GM12878 (cell line): Measurements from ENCODE around the gene GLRX5. TPM values are rescaled to one million over a fixed set of nuclear protein-coding genes. Genes with fewer than 3 reads are reported as not detected.

ENCODE experiments used
- ATAC-seq: fragments of 200-7000 bp; cut with Tn5 transposase; 3 replicates; pipeline ENCODE4 v1.9.1; 2020; ENCODE audit warnings: mild to moderate bottlenecking, moderate library complexity
- BruUV-seq: library from RNA; stranded (reverse); fragments of 400-500 nt; replicated peaks from 2 replicates; lab custom pipeline; 2021; lab: Mats Ljungman, UMichigan
- CTCF ChIA-PET: fragments of 300-600 bp; sonication (Branson Sonifier 250); formaldehyde crosslinking; extraction: SDS; loops from one replicate; lab custom pipeline; 2021; ENCODE audit warnings: inconsistent platforms; lab: Yijun Ruan, JAX
- POLR2A ChIA-PET: fragments of 350-600 bp; formaldehyde crosslinking; extraction: SDS; loops from one replicate; lab custom pipeline; 2021; ENCODE audit warnings: inconsistent platforms; lab: Charles Lee
- RAD21 ChIA-PET: fragments of 300-600 bp; sonication (Branson Sonifier 250); formaldehyde crosslinking; loops from one replicate; lab custom pipeline; 2023; ENCODE audit warnings: antibody characterized with exemption; ENCODE audit not compliant: unreplicated experiment; lab: Charles Lee
- SMC1A ChIA-PET: fragments of 300-600 bp; sonication (Branson Sonifier 250); formaldehyde crosslinking; loops from one replicate; lab custom pipeline; 2023; ENCODE audit not compliant: unreplicated experiment, uncharacterized antibody; lab: Charles Lee
- DNase-seq: peaks from one replicate; pipeline ENCODE4 v3.0.0-alpha.2; 2011; ENCODE audit warnings: low read depth, low spot score
- FAIRE-seq: peaks from 3 replicates; lab custom pipeline; 2011; peaks lifted over from hg19 to GRCh38; lab: Jason Lieb, UNC
- H2AFZ ChIP-seq: 2 replicates; pipeline ENCODE4 v1.6.0; 2011; ENCODE audit warnings: low read depth, low read length, control low read depth; ENCODE audit not compliant: control insufficient read depth
- H3K27ac ChIP-seq: 2 replicates; pipeline ENCODE4 v1.5.1; 2011; ENCODE audit warnings: control low read depth; ENCODE audit not compliant: control insufficient read depth, insufficient read depth
- H3K27me3 ChIP-seq, 2 experiments: replicated peaks in 1 of 2; 2 replicates each; pipeline versions ENCODE4 v1.6.0 to v1.6.1; 2011; ENCODE audit warnings: low read length in 1 of 2; ENCODE audit not compliant: control insufficient read depth in 2 of 2, insufficient read depth in 2 of 2
- H3K36me3 ChIP-seq, 2 experiments: 2 replicates each; pipeline ENCODE4 v1.5.1; 2011; ENCODE audit warnings: low read length in 1 of 2; ENCODE audit not compliant: control insufficient read depth in 2 of 2, insufficient read depth in 2 of 2
- H3K4me1 ChIP-seq: 2 replicates; pipeline ENCODE4 v1.6.1; 2011; ENCODE audit warnings: mild to moderate bottlenecking, low read length, moderate library complexity, mixed read lengths; ENCODE audit not compliant: control insufficient read depth, insufficient read depth
- H3K4me2 ChIP-seq: 2 replicates; pipeline ENCODE4 v1.6.0; 2011; ENCODE audit warnings: control low read depth; ENCODE audit not compliant: control insufficient read depth, insufficient read depth
- H3K4me3 ChIP-seq: fragments of 200-600 bp; sonication (generic); 2 replicates; pipeline ENCODE4 v1.5.1; 2016
- H3K79me2 ChIP-seq: 2 replicates; pipeline ENCODE4 v1.6.0; 2011; ENCODE audit warnings: low read length; ENCODE audit not compliant: control insufficient read depth, insufficient read depth
- H3K9ac ChIP-seq: 2 replicates; pipeline ENCODE4 v1.8.0; 2011; ENCODE audit warnings: low read length, control low read depth, mixed read lengths; ENCODE audit not compliant: control insufficient read depth, insufficient read depth
- H3K9me3 ChIP-seq: replicated peaks from 3 replicates; pipeline ENCODE4 v1.5.1; 2011; ENCODE audit warnings: mild to moderate bottlenecking, low read length; ENCODE audit not compliant: control insufficient read depth, insufficient read depth
- H4K20me1 ChIP-seq: 2 replicates; pipeline ENCODE4 v1.6.0; 2011; ENCODE audit not compliant: control insufficient read depth, insufficient read depth
- CUX1 ChIP-seq: IDR thresholded peaks from 2 replicates; pipeline ENCODE4 v1.6.1; 2012; ENCODE audit warnings: improper control_type of control experiment, low read depth, low read length; ENCODE audit not compliant: insufficient replicate concordance
- PAX8 ChIP-seq: fragments of 450-650 bp; IDR thresholded peaks from 2 replicates; pipeline ENCODE4 v1.6.1; 2017; ENCODE audit warnings: mild to moderate bottlenecking, moderate library complexity
- RELA ChIP-seq: fragments of 450-650 bp; IDR thresholded peaks from 2 replicates; pipeline ENCODE4 v1.8.0; 2014; ENCODE audit warnings: borderline replicate concordance; ENCODE audit not compliant: partially characterized antibody
- USF2 ChIP-seq: IDR thresholded peaks from 2 replicates; pipeline ENCODE4 v1.6.1; 2011; ENCODE audit warnings: low read depth, low read length, improper control_type of control experiment, borderline replicate concordance
- ZZZ3 ChIP-seq: IDR thresholded peaks from 2 replicates; pipeline ENCODE4 v1.6.1; 2011; ENCODE audit warnings: low read depth; ENCODE audit not compliant: control insufficient read depth, insufficient read length
- WGBS: methylation state at CpG from one replicate; pipeline ENCODE4 v1.1.6; 2016; ENCODE audit warnings: low lambda C conversion rate; ENCODE audit not compliant: insufficient replicate concordance, insufficient coverage; ENCODE audit errors: missing lambda C conversion rate; 5-methylcytosine and 5-hydroxymethylcytosine counted together
- in situ Hi-C: fragments of 300-500 bp; cut with MboI; formaldehyde crosslinking; loops from 9 replicates; pipeline ENCODE4 v1.14.3; 2018; ENCODE audit warnings: mixed read lengths
- intact Hi-C: fragments of 100-400 bp; cut with micrococcal nuclease; formaldehyde crosslinking; loops from one replicate; pipeline ENCODE4 v1.14.2; 2022; ENCODE audit not compliant: unreplicated experiment
- polyA plus RNA-seq, 11 experiments: library from polyadenylated mRNA; depleted of rRNA in 4 of 11; unstranded in 6 of 11; stranded (reverse) in 5 of 11; fragments of >200 nt; fragmentation: Nextera tagmentation in 4 of 11; fragmentation: Illumina TruSeq in 1 of 11; extraction: Ambion mirVana in 4 of 11; extraction: Trizol in 1 of 11; gene quantifications; 1 replicate in 1 of 11; 2 replicates in 10 of 11; pipeline versions ENCODE4 v1.2.1 to v1.2.3, GENCODE V29; 2011 to 2016; ENCODE audit warnings: inconsistent platforms in 2 of 11, missing spikeins in 2 of 11, low read depth in 1 of 11
- total RNA-seq, 4 experiments: library from RNA; depleted of rRNA in 3 of 4; stranded (reverse); fragments of >200 nt in 3 of 4; fragmentation: Illumina TruSeq in 1 of 4; extraction: Trizol in 1 of 4; gene quantifications; 2 replicates each; pipeline versions ENCODE4 v1.2.1 to v1.2.3, GENCODE V29; 2013 to 2021

The GLRX5 gene
- total and polyA plus RNA-seq, 10 of the 15 experiments (the other 5 are each of a cell fraction or from before 2014, with no cell fraction given): 12.8 to 139 (median 55.4) TPM

- CTCF ChIA-PET: interaction anchor here (0.8 to 1.4 kb wide), 5 partner anchors 11 to 226 kb away, joined by 3 to 6 read pairs (median 3); no protein-coding TSS in a partner anchor
- FAIRE-seq: no peak
These were observed 12.9 kb downstream of the GLRX5 start for GRCh38 chr14:95547626-95548327.

More at GRCh38 chr14:95547626-95548327, 12.9 kb downstream of the GLRX5 start:
- no peaks in the 10 kb centered on the region for H3K27me3 ChIP-seq
- no peak overlapping the region for H3K4me3 ChIP-seq
- H3K9me3 ChIP-seq: no peaks in the 10 kb centered on the region
- ATAC-seq: no peak
- 87% methylated on average over 14 of the region's 14 CpGs for WGBS
- no TSS peak for BruUV-seq
- H3K79me2 ChIP-seq: peaks cover 2% of the 10 kb centered on the region; the same call in 1 of the 2 replicates
- no peak overlapping the region for H3K4me2 ChIP-seq
- intact Hi-C loops (no loop called here), in situ Hi-C loops (no loop called here)
- H3K27ac ChIP-seq: no peak overlapping the region
- ChIA-PET SMC1A (interaction anchor here (0.7 to 2.9 kb wide), 3 partner anchors 11 to 226 kb away, joined by 3 to 12 read pairs (median 3); no protein-coding TSS in a partner anchor), POLR2A (no interaction called here), RAD21 (interaction anchor here (0.6 to 1.5 kb wide), 3 partner anchors 9 to 22 kb away, joined by 3 to 4 read pairs (median 3); no protein-coding TSS in a partner anchor)
- no peak overlapping the region for H2AFZ ChIP-seq
- peaks cover 0 to 4% of the 10 kb centered on the region in 2 experiments; a peak in 3 of 4 replicates for H3K36me3 ChIP-seq
- H4K20me1 ChIP-seq: no peaks in the 10 kb centered on the region
- H3K4me1 ChIP-seq: no peaks in the 10 kb centered on the region
- no peak overlapping the region for H3K9ac ChIP-seq
- TF ChIP-seq RELA (no peak), CUX1 (no peak), USF2 (no peak), ZZZ3 (no peak), PAX8 (no peak)
- DNase-seq: no peak
